ENCODE measurements around the gene HSPA13. TPM values are rescaled to one million over a fixed set of nuclear protein-coding genes. Genes with fewer than 3 reads are reported as not detected.
"Not testable (repeated sequence)": the region's sequence is repeated elsewhere in the genome, so short reads cannot be mapped to it uniquely, and the experiment has no call there.

The HSPA13 gene
- total RNA-seq, 4 donors from 2014 or later, result 5.9 to 9.2 (median 7.1) TPM

- intact Hi-C loops (cut with DNase I; ENCODE audit: low total_unique reads), result no loop called here
- 69 to 73% methylated on average over 1 of the region's 1 CpG for WGBS, 2 donors
- H3K4me3 ChIP-seq (ENCODE audit: low read depth, poor library complexity, severe bottlenecking), result no peak overlapping the region
- DNase-seq (ENCODE audit: low spot score in 2 of 2), result no peak
- no peak for TF ChIP-seq POLR2A (IDR thresholded peaks at IDR 0.05)
- no peak for TF ChIP-seq CTCF (IDR thresholded peaks at IDR 0.05)
These were observed 29.2 kb downstream of the HSPA13 start for GRCh38 chr21:14353726-14354125.

GRCh38 chr21:14353231-14353630 lies 29.7 kb downstream of the HSPA13 start:
- no peak for TF ChIP-seq CTCF (IDR thresholded peaks at IDR 0.05)
- TF ChIP-seq POLR2A (IDR thresholded peaks at IDR 0.05), result no peak
- intact Hi-C loops (cut with DNase I; ENCODE audit: low total_unique reads), result no loop called here
- H3K4me3 ChIP-seq (ENCODE audit: low read depth, poor library complexity, severe bottlenecking), result no peak overlapping the region
- no peak for DNase-seq (ENCODE audit: low spot score in 2 of 2)

GRCh38 chr21:14327346-14327745 lies 55.6 kb downstream of the HSPA13 start:
- DNase-seq (ENCODE audit: low spot score in 2 of 2); intact Hi-C loops (cut with DNase I; ENCODE audit: low total_unique reads); H3K4me3 ChIP-seq (ENCODE audit: low read depth, poor library complexity, severe bottlenecking): not testable (repeated sequence)
- 67 to 76% methylated on average over 1 to 2 of the region's 2 CpGs for WGBS, 2 donors

- 64 to 67% methylated on average over 2 of the region's 2 CpGs for WGBS, 2 donors
- TF ChIP-seq CTCF (IDR thresholded peaks at IDR 0.05), result no peak
- no peak for TF ChIP-seq POLR2A (IDR thresholded peaks at IDR 0.05)
- intact Hi-C loops (cut with DNase I; ENCODE audit: low total_unique reads), result no loop called here
- H3K4me3 ChIP-seq (ENCODE audit: low read depth, poor library complexity, severe bottlenecking), result no peak overlapping the region
- no peak for DNase-seq (ENCODE audit: low spot score in 2 of 2)
These were observed 57.4 kb downstream of the HSPA13 start for GRCh38 chr21:14325595-14325994.

Other genes with a start within 250 kb of the HSPA13 start
- not detected for gene LIPI, start 172.2 kb downstream of the HSPA13 start, total RNA-seq
- gene RBM11, start 167.0 kb downstream of the HSPA13 start, total RNA-seq, result 1 to 10 TPM in 1 of 4 donors, under 1 TPM in 1, not detected in 2; 0.75 to 2.4 TPM
- 1 to 10 TPM in 3 of 4 donors, under 1 TPM in 1; 0.88 to 3.4 (median 2.0) TPM for gene SAMSN1, start 163.2 kb upstream of the HSPA13 start, total RNA-seq

All from lower leg skin (tissue), 4 donors.